Right kidney (tissue), 1 donor: ENCODE results near the gene ADAM33.

Experiments
- DNase-seq: peaks from one replicate; pipeline ENCODE4 v3.0.0-alpha.2; 2016

The ADAM33 gene

DNA sequence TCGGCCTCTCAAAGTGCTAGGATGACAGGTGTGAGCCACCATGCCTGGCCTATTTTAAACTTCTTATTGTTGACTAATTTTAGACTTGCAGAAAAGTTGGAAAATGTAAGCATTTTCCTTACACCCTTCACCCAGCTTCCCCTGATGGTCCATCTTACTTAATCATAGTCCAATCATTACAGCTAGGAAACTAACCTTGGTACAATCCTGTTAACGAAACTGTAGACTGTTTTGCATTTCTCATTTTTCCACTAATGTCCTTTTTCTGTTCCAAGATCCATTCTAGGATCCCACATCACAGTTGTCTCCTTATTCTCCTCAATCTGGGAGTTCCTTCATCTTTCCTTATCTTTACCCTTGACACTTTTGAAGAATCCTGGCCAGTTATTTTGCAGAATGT, 18.0 kb downstream of the ADAM33 start:
- no peak for DNase-seq

DNA sequence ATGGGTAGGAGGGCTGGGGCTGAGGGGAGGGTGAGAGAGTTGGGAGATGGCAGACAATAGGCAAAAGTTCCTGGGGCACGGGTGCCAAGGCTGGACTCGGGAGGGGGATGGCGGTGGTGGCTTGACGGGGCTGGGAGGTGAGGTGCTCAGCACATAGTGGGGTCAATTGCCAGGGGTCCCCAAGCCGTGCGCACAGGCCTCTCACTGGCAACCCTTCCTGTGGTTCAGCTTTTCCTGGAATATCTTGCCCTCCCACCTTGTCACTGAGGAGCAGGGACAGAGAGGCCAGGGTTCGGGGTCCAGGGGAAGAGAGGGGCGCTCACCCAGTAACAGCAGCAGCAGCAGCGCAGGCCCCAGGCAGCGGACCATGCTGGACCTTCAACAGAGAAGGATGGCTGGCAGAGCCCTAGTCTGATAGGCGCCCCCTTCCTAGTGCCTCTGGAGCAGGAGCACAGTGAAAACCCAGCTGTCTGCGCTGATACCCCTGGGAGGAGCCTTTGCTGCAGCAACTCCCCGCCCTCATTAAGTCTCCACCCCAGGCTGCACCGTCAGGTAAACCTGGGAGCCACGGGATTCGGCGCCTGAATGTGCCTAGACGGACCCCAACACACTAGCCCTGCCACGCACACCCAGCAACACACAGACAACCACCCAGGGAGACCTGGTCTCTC, 18.6 kb downstream of the ADAM33 start, which contains the start of gene GFRA4:
GFRA4 (minus strand) TSS at position 369 of the 671 bp plus-strand sequence; CDS start at position 369, 0 bp downstream.
- no peak for DNase-seq

DNA sequence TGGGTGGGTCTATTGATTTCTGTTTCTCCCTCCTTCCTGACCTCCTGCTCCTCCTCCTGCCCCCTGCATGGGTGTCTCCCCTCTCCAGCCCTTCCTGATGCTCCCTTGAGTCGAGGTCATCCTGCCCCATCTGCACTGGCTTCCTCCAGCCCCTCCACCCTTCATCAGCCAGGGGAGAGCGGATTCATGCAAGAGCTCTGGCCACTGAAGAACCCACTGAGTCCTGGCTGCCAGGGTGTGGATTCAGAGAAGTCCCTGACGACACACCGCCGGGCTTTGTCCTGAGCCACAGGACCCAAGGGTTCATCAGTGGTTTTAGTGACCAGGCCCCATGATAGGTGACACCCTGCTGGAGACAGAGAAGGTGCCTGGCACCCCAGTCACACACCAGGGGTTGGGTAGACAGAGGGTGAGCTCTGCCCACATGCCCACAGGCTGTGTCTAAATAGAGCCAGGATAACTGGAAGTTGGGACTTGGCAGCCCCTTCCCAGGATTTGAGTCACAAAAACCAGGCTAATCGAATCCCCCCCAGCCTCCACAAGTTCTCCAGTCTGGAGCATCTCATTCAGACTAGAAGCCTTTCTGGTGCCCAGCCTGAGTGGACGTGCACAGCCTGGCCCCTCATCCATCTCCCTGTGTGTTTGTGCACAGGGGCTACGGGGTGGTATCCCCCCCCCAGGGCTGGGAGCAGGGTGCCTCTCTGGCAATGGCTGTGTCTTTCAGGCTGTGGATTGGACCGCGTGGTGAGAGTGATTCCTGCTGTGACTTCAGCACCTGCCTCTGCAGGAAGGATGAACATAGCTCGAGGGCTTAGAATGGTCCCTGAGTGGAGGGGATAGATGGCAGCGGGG, 19.8 kb downstream of the ADAM33 start:
- DNase-seq: no peak

DNA sequence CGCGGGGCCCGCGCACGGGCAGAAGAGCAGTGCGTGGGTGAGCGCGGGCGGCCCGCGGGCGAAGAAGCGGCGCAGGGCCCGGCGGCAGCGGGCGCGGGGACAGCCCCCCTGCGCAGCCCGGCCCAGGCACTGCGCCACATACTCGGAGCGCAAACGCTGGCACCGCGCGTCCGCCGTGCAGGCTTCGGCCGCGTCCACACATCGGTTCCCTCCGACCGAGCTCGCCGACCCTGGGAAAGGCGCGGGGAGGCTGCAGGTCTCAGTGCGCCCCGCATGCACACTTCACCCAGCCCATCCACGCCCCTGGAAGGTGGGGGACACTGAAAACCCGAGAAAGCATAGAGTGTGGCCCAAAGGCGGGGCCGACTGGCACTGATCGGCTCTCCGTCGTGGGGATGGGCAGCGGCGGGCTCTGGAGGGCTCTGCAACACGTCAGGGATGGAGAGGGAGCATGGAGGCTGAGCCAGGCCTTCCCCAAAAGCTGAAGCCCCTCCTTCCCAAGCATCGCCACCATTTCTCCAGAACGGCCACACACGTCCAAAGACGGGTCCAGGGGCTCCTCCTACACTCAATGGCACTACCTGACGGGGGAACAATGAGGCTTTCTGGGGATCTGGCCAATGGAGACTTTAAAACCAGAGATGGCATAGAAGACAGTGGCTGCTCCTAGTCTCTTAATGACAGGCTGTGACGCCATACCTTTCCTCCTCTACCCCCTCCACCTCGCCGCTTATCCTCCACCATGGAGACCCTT, 20.6 kb downstream of the ADAM33 start:
- no peak for DNase-seq

DNA sequence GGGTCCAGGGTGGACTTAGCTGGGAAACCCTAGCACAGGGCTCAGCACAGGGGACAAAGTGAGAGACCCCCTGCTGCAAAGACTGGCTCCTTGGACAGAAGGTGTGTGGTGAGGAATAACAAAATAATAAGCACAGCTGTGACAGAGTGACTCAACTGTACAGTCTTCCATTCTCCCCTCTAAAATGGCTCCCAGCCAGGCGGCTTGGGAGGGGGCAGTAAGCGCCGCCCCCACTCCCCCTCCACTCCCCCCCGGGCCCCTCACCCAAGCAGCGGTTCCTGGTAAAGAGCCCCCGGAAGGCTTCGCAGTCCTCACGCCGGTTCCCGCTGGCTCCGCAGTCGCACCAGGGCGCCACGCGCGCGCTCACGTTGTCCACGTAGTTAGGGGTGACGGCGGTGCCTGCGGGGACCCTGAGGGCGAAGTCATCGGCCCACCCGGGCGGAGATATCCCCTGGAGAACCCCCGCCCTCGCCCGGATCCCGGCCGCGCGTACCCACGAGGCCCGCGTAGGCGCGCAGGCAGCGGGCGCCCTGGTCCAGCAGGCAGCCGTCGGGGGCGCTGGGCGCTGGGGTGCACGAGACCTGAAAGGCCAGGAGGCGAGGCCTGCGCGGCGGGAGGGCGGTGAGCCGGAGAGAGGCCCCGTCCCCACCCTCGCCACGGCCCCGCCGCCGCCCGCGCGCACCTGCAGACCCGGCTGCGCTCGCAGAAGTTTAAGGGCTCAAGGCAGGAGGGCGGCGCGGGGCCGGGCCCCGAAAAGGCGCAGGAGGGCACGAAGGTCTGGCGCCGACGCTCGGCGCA, 21.3 kb downstream of the ADAM33 start:
- DNase-seq: no peak

DNA sequence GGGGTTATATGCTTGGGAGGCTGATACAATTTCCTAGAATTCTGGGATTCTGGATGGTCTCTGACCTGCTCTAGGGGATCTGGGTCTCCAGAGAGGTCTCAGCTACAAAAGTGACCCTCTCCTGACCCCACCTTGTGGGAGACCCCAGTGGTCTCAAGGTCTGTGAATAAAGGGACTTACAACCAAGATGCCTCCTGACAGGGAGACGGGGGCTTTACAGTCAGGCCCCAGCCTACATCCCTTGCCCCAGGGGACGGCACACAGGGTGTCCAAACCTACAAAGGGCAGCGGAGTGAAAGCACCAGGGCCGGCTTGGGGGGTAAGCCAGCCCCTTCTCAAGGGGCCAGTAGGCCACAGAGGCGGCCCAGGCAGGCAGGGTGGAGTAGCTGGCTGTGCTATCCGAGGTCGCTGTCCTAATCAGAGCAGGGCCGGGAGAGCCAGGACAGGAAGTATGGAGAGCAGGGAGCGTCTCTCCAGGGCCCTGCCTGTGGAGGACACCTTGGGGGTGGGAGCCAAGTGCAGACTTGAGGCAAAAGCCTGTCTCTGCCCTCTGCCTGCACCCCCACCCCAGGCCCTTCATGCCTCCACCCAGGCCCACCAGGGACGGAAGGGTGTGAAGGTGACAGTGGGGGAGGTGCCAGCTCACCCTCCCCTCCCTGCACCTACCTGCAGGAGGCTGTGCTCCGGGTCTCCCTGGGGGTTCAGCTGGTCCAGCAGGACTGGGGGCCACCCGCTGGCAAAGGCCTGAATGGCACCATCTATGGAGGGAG, 22.1 kb downstream of the ADAM33 start:
- DNase-seq: no peak

DNA sequence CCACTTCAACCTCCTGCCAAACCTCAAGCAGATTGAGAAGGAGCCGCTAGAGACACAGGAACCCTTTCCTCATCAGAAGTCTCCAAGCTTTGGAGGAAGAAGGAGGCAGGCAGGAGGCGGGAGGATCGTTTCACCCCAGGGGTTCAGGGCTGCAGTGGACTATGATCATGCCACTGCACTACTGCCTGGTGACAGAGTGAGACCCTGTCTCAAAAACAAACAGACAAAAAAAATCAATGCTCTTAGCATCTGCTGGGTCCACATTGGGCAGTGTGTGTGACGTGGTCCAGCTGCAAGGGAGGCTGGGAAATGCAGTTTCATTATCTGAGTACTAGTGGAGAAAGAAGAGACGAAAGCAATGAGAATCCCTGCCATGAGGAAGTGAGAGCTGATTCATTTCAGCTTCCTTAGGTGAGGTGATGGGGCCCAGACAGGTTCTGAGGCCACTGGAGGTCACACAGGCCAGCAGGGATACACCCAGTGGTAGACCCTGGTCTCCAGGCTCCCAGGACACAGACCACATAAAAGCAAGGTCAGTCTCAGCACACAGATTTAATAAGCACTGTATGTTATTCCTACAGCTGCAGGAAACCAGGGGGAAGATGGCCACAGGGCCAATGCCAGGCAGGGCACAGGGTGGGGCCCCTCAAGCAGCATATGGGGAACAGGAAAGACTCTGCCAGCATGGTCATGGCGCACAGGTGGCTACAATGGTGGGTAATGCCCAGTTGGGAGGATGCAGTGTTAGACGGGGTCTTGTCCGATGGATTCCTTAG, 22.9 kb downstream of the ADAM33 start:
- DNase-seq: no peak

DNA sequence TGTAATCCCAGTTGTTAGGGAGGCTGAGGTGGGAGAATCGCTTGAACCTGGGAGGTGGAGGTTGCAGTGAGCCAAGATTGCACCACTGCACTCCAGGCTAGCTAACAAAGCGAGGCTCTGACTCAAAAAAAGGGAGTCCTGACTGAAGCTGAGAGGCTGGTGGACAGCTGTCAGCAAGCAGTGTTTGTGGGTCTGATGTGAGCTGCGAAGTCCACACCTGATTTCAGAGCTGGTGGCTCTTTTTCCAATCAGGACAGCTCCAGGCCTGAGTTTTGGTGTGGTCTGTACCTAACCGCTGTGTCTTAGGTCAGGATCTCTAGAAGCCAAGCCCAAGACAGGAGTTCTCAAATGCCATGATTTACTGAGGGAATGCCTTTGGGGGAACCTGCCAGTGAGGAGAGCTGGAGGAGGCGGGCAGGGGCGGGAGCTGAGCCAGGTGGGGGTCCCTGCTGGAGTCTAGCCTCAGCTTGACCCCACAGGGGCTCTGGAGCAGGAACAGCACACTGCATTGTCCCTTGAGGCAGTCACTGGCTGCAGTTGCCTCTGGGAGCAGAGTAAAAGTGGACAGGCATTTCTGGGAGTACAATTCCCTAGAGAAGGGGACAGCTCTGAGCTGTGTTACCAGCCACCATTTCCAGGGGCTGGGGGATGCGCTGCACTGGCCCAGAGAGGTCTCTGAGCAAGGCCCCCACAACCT, 23.6 kb downstream of the ADAM33 start:
- no peak for DNase-seq

DNA sequence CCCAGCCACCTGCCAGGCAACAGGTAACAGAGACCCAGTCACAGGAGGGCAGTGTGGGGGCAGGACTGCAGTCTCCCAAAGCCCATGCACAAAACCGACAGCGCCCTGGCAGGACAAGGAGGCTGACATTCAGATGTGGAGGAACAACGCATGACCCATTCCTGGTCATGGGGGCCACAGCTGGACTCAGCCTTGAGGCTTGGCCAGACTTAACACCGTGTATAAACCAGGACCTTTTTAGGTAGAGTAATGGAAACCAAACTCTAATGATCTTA, 26.7 kb downstream of the ADAM33 start:
- DNase-seq: no peak

DNA sequence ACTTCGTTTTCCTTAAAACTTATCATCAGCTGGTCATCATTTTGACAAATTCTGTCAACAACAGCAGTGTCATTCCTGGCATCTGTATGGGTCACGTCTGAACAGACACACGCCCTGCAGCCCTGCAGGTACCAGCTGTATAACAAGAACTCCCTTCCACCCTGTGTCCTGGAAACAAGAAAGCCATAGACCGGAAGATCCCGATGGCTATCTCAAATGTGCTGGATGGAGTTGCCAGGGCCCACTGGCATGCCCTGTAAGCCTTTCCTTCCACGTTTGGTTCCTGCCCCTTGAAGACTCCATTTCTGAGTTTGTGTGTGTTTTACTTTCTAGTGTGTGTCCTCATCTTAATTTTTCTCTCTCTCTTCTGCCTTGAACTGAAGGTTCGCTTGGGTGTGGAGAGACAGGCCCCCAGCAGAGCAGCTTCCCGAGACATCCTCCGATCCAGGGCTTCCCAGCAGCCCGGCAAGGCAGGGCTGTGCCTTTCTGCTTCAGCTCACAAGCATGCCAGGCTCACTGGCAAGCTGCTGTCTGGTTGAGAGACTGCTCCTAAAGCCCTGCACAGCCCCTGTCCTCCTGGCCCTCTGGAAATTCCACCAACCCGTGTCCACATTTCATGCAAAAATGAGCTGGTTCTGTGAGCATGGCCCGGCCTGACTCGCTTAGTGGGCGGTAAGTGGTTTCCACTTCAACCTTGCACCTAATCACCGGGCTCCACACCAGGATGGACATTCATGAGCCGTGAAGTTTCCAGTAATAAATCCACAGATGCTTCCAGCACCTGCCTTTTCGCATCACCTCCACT, 27.3 kb downstream of the ADAM33 start:
- no peak for DNase-seq

DNA sequence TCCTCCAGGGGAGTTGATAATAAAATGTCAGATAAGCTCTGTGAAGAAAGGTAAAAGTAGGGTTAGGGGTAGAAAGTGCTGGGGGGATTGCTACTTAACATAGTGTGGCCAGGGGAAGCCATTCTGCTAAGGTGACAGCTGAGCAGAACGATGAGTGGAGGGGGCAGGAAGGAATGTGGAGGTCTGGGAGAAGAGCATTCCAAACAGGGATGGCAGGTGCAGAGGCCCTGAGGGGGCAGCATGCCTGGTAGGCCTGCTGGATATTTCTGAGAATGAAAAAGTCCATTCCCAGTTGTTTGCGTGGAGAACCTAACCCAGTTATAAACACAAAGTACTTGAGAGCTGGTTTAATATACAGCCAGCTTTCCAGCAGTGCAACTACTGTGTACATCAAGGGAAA, 27.9 kb downstream of the ADAM33 start:
- no peak for DNase-seq

DNA sequence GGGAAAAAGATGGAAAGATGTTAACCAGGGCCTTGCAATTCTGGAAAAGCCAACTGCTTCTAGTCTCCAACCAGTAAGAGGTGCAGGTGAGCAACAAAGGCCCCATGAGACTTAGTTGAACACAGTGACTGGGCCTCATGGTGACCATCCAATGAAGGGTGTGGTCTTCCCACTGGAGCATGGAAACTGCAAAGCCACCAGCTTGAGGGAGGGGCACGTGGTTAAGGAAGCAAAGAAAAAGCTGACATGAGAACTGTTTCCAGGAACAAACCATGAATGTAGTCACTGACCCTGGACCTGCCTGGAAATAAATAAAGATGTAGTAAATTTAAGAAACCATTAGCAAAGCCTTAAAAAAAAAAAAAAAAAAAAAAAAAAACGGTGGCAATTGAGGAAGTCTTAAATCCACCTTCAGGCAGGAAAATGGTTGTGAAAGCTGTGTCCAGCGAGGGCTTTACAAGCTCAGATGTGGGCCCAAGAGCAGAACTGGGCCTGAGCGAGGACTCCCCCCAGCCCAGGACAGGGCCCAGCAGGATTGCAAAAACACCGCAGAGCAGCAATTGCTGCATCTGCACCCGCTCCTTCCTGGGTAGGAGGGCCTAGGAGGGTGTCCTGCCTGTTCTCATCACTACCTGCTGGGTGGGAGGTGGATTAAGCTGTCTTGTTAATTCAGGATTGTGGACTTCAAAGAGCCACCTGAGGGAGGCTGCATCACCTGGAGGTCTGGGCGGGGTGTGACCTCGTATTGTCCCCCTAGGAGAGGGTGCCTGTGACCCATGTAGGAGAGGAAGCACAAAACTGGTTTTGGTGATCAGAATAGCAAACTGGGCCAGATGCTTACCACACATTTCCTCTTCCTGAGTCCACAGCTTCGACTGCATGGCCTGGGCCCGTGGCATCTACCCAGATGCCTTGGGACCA, 28.9 kb downstream of the ADAM33 start:
- DNase-seq: no peak

DNA sequence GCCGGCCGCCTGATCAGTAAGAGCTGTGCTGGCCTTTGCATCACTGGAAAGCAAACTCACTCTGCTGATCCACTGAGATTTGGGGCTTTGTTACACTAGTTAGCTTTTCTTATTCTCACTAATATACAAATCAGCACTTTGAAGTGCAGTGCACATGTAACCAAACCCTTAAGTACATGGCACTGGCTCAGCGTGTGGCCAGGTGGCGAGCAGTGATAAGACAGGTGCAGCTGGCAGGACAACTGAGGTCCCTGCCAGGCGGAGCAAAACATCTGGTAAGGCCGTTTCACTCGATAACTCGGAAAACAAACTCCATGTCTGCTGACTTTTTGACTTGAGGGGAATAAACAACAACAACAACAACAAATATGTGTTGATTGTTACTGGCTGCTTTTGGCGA, 29.6 kb downstream of the ADAM33 start:
- DNase-seq: no peak

DNA sequence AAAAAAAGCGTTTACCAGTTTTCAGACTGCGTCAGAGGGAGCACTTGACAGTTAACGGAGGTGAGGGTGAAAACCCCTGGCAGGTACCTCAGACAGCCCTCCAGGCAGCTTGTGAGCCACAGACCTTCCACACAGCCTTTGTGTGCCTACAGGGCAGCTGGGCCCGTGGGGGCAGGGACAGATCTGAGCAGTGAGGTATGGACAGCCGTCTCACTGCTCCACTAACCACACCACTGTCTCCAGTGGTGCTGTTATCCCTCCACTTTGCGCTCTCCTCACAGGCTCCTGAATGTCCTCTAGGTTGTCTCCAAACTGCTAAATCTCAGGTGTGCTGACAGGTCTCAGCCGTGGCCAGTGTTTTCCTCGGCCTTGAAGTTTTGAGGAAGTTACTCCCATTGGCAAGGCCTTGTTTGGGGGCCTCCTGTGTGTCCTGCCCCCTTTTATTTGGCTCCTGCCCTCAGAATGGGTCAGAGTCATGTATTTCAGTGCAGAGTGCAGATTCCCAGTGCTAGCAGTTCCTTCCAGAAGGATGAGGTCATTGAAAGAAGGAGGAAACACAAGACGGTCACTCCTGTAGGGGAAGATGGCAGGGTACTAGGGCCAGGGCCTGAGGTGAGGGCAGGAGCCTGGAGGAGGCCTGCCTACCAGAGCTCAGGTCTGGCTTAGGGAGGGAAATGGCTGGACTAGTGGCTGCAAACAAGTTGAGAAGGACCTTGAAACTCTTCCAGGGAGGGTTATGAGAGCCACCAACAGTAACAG, 30.4 kb downstream of the ADAM33 start:
- DNase-seq: no peak

DNA sequence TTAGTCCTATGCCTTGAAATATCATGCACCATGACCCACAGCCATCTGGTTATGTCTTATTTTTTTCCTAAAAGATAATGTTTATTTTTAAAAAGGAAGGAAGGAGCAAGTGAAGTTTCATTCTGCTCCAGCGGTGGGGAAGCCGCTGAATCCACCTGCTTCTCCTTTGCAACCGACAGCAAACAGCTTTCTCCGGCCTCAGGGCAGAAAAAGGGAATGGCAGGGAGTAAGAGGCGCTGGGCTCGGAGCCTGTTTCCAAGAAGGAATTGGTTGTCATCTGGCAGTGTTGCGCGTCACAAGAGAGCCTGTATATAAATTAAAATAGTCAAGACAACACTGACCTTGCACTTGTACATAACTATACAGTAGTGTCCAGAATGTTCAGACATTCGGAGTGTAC, 32.9 kb downstream of the ADAM33 start:
- no peak for DNase-seq

DNA sequence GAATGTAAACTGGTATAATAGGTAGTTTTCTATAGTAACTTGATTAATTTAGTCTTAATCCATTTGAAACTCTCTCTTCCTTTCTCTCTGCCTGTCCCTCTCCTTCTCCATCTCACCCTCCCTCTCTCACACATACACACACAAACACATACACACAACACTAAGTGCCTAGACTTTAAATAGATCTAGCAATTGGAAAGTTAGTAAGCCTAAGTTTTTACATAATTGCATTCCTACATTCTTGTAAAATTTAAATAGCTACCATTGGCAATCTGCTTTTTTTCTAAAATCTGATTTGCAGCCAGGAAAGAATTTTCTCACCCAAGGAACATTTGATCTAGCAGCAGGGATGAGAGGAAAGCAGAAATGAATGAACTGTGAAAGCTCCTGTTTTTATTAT, 34.3 kb downstream of the ADAM33 start:
- no peak for DNase-seq

DNA sequence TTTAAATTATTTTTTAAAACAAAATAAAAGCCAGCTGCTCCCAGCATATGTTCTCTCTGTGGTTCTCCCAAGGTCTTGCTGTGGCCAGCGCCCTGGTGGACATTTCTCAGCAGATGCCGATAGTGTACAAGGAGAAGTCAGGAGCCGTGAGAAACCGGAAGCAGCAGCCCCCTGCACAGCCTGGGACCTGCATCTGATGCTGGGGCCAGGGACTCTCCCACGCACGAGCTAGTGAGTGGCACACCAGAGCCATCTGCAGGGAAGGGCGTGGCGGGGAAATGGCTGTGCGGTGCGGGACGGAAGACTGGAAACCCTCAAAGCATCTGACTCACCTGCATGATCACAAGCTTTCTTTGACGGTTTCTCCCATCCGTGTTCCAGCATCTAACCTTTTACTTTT, 35.2 kb downstream of the ADAM33 start:
- DNase-seq: no peak

DNA sequence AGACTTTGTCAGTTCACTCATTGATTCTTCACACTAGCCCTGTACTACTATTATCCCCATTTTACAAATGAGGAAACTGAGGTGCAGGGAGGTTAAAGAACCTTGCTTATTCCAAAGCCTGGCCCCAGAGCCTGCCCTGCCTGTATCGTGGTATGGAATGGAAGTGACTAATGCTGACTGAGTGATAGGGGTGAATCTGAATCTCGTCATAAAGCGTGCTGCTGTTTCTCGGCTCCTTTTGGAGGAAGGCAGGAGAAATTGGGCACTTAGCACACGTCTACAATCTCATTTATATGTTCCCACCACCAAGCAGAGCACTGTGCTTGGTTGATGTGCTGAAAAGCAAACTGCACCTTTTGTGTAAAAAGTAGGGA, 35.8 kb downstream of the ADAM33 start:
- DNase-seq: no peak
